Measurements from ENCODE around the gene PPTC7.

DNA sequence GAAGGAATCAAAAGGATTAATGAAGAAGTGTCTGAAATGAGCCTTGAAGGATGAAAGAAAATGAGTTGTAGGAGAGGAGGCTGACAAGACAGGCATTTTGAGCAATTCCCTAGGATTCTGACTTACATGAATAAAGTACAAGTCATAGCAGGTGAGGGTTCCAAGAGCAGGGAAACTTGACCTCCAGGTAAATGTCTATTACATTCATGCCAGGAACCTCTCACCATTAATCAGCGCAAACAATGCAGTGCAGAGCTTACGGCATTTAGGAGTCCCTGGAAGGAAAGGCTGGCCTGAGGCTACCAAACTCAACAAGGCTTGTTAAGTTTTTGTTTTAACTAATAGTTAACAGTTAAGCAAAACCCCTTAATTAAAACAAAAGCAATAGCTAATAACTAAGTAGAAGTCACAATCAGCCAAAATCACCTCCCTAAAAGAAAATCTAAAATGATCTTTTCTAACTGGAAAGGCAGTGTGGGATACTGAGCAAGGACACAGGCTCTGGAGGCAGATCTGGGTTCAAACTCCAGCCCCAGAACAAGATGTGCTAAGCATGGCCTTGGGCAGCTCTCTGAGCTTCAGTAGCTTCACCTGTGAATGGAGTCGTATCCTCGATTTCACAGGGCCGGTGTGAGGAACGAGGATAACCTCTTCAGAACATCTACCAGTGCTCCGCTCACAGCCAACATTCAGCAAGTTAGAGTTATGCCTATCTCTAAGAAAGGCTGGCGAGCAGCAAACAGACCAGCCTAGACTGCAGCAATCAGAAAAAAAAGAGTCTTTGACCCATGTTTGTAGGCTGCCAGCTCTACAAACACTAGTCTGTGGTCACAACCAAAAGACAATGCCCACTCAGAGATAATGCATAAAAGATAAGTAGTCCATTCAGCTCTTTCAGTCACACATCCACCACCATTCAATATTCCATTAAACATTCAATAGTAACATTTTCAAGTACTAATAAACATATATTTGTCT is 16.9 kb downstream of the PPTC7 start:
- TF ChIP-seq GABPA (IDR thresholded peaks at IDR 0.05; ENCODE audit: borderline replicate concordance, insufficient read depth, low read length), result no peak
- no peak for TF ChIP-seq EGR1 (IDR thresholded peaks at IDR 0.05; ENCODE audit: borderline replicate concordance, low read depth, low read length)
- TF ChIP-seq RBBP5 (IDR thresholded peaks at IDR 0.05; ENCODE audit: borderline replicate concordance, low read depth, low read length), result no peak
- TF ChIP-seq TCF12 (IDR thresholded peaks at IDR 0.05; ENCODE audit: low read depth, low read length), result no peak
- TF ChIP-seq, protein P1, sequence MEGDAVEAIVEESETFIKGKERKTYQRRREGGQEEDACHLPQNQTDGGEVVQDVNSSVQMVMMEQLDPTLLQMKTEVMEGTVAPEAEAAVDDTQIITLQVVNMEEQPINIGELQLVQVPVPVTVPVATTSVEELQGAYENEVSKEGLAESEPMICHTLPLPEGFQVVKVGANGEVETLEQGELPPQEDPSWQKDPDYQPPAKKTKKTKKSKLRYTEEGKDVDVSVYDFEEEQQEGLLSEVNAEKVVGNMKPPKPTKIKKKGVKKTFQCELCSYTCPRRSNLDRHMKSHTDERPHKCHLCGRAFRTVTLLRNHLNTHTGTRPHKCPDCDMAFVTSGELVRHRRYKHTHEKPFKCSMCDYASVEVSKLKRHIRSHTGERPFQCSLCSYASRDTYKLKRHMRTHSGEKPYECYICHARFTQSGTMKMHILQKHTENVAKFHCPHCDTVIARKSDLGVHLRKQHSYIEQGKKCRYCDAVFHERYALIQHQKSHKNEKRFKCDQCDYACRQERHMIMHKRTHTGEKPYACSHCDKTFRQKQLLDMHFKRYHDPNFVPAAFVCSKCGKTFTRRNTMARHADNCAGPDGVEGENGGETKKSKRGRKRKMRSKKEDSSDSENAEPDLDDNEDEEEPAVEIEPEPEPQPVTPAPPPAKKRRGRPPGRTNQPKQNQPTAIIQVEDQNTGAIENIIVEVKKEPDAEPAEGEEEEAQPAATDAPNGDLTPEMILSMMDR (IDR thresholded peaks at IDR 0.05; ENCODE audit: control extremely low read depth in 1 of 3, insufficient read depth in 1 of 3, low read depth in 1 of 3, low read length in 3 of 3), result no peak
- TF ChIP-seq, protein P2, sequence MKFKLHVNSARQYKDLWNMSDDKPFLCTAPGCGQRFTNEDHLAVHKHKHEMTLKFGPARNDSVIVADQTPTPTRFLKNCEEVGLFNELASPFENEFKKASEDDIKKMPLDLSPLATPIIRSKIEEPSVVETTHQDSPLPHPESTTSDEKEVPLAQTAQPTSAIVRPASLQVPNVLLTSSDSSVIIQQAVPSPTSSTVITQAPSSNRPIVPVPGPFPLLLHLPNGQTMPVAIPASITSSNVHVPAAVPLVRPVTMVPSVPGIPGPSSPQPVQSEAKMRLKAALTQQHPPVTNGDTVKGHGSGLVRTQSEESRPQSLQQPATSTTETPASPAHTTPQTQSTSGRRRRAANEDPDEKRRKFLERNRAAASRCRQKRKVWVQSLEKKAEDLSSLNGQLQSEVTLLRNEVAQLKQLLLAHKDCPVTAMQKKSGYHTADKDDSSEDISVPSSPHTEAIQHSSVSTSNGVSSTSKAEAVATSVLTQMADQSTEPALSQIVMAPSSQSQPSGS (IDR thresholded peaks at IDR 0.05; ENCODE audit: low read length), result no peak
- TF ChIP-seq JUND (IDR thresholded peaks at IDR 0.05; ENCODE audit: low read length), result no peak
